GM04503 (cell line): ENCODE results near the gene SLC18A2.
"Not testable (repeated sequence)": the region's sequence is repeated elsewhere in the genome, so short reads cannot be mapped to it uniquely, and the experiment has no call there.

Experiments
- DNase-seq: peaks from one replicate; pipeline ENCODE4 v3.0.0-alpha.2; 2012; ENCODE audit warnings: low read depth

Gene SLC18A2

GRCh38 chr10:117240621-117241529 is at the start of gene SLC18A2:
Gene SLC18A2 (plus strand): TSS chr10:117241114. CDS start chr10:117241694, 580 bp downstream.
- no peak for DNase-seq

- DNase-seq: no peak
These were observed 43.7 kb upstream of the SLC18A2 start, which contains the start of gene KCNK18 for GRCh38 chr10:117197189-117197588. Gene KCNK18 (plus strand): TSS chr10:117197489. CDS start chr10:117197489, 0 bp downstream.

- no peak for DNase-seq
These were observed 42.8 kb upstream of the SLC18A2 start for GRCh38 chr10:117198088-117198487.

- DNase-seq: no peak
These were observed 39.1 kb upstream of the SLC18A2 start for GRCh38 chr10:117201826-117202225.

GRCh38 chr10:117204316-117204715 is 36.6 kb upstream of the SLC18A2 start:
- no peak for DNase-seq

- DNase-seq: no peak
These were observed 28.7 kb upstream of the SLC18A2 start for GRCh38 chr10:117212176-117212575.

- DNase-seq: no peak
These were observed 26.5 kb upstream of the SLC18A2 start for GRCh38 chr10:117214401-117214800.

- DNase-seq: no peak
These were observed 25.8 kb upstream of the SLC18A2 start for GRCh38 chr10:117215079-117215478.

- no peak for DNase-seq
These were observed 24.9 kb upstream of the SLC18A2 start for GRCh38 chr10:117216028-117216427.

- DNase-seq: no peak
These were observed 24.2 kb upstream of the SLC18A2 start for GRCh38 chr10:117216611-117217195.

- no peak for DNase-seq
These were observed 23.6 kb upstream of the SLC18A2 start for GRCh38 chr10:117217196-117217761.

- no peak for DNase-seq
These were observed 22.3 kb upstream of the SLC18A2 start for GRCh38 chr10:117218654-117219053.

GRCh38 chr10:117221156-117221711 is 19.7 kb upstream of the SLC18A2 start:
- DNase-seq: no peak

- DNase-seq: no peak
These were observed 18.4 kb upstream of the SLC18A2 start for GRCh38 chr10:117222552-117222951.

- DNase-seq: no peak
These were observed 17.8 kb upstream of the SLC18A2 start for GRCh38 chr10:117222976-117223692.

GRCh38 chr10:117223693-117224430 is 17.1 kb upstream of the SLC18A2 start:
- DNase-seq: no peak

- DNase-seq: no peak
These were observed 16.0 kb upstream of the SLC18A2 start for GRCh38 chr10:117224881-117225280.

GRCh38 chr10:117226813-117227451 is 14.0 kb upstream of the SLC18A2 start:
- no peak for DNase-seq

GRCh38 chr10:117228210-117228609 is 12.7 kb upstream of the SLC18A2 start:
- DNase-seq: no peak

- not testable (repeated sequence) for DNase-seq
These were observed 10.8 kb upstream of the SLC18A2 start for GRCh38 chr10:117230107-117230506.
